ENCODE data around the gene CAPN5.
A peak's percentile ranks its signal among the peaks of the same experiment; 100 is the strongest.

CAPN5 gene

DNA sequence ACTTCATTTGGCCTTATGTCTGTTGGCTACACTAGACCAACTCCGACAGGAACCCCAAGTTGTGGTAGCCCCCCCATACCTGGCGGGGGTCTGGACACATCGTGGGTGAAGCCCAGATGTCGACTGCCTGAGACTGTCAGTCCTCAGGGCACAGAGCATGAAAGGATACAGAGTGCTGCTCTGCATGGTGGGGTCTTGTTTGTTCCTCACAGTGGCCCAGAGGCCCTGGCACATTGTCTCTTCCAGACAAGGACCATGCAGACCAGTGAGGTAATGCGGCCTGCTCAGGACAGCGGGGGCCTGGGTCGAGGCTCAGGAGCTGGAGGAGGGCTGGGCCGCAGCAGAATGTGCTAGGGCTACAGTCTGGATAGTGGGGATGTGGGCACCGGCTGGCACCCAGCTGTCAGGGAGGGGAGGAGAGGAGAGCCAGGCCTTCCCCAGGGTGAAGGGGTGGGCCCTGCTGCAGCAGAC is 14.6 kb downstream of the CAPN5 start:
- no peak for TF ChIP-seq CSDC2 (CRISPR knock-in tag; IDR thresholded peaks at IDR 0.05)
- no peak for TF ChIP-seq ZNF70 (CRISPR knock-in tag; IDR thresholded peaks at IDR 0.05)
- TF ChIP-seq PPARA (CRISPR knock-in tag; IDR thresholded peaks at IDR 0.05; ENCODE audit: borderline replicate concordance) = no peak
- no peak for TF ChIP-seq ZNF565 (CRISPR knock-in tag; conservative IDR thresholded peaks at IDR 0.05; ENCODE audit: low read depth)
- TF ChIP-seq, protein P1, sequence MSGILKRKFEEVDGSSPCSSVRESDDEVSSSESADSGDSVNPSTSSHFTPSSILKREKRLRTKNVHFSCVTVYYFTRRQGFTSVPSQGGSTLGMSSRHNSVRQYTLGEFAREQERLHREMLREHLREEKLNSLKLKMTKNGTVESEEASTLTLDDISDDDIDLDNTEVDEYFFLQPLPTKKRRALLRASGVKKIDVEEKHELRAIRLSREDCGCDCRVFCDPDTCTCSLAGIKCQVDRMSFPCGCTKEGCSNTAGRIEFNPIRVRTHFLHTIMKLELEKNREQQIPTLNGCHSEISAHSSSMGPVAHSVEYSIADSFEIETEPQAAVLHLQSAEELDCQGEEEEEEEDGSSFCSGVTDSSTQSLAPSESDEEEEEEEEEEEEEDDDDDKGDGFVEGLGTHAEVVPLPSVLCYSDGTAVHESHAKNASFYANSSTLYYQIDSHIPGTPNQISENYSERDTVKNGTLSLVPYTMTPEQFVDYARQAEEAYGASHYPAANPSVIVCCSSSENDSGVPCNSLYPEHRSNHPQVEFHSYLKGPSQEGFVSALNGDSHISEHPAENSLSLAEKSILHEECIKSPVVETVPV (CRISPR knock-in tag; IDR thresholded peaks at IDR 0.05) = no peak
- TF ChIP-seq BACH2 (CRISPR knock-in tag; IDR thresholded peaks at IDR 0.05; ENCODE audit: borderline replicate concordance) = no peak
- no peak for TF ChIP-seq CREB5 (CRISPR knock-in tag; IDR thresholded peaks at IDR 0.05; ENCODE audit: low read depth)
- TF ChIP-seq ZFP3 (CRISPR knock-in tag; IDR thresholded peaks at IDR 0.05) = no peak
- no peak for TF ChIP-seq RARB (CRISPR knock-in tag; IDR thresholded peaks at IDR 0.05)
- ATAC-seq = no peak; the same call in 2 of the 3 replicates

- ATAC-seq = 0 out of 3 replicates have a peak, but pooled peaks have one; percentile 15
- TF ChIP-seq POU6F1 (CRISPR knock-in tag; IDR thresholded peaks at IDR 0.05; ENCODE audit: borderline replicate concordance, low read depth) = no peak
- TF ChIP-seq CSDC2 (CRISPR knock-in tag; IDR thresholded peaks at IDR 0.05) = no peak
- TF ChIP-seq TCF4 (CRISPR knock-in tag; IDR thresholded peaks at IDR 0.05; ENCODE audit: borderline replicate concordance) = no peak
- TF ChIP-seq ESRRG (CRISPR knock-in tag; IDR thresholded peaks at IDR 0.05) = no peak
- no peak for TF ChIP-seq OSR1 (CRISPR knock-in tag; IDR thresholded peaks at IDR 0.05)
- no peak for TF ChIP-seq PPARA (CRISPR knock-in tag; IDR thresholded peaks at IDR 0.05; ENCODE audit: borderline replicate concordance)
- TF ChIP-seq SNAI2 (CRISPR knock-in tag; IDR thresholded peaks at IDR 0.05) = no peak
- no peak for TF ChIP-seq PATZ1 (CRISPR knock-in tag; IDR thresholded peaks at IDR 0.05; ENCODE audit: borderline replicate concordance)
- no peak for TF ChIP-seq TOX (CRISPR knock-in tag; IDR thresholded peaks at IDR 0.05; ENCODE audit: borderline replicate concordance)
- TF ChIP-seq, protein P2, sequence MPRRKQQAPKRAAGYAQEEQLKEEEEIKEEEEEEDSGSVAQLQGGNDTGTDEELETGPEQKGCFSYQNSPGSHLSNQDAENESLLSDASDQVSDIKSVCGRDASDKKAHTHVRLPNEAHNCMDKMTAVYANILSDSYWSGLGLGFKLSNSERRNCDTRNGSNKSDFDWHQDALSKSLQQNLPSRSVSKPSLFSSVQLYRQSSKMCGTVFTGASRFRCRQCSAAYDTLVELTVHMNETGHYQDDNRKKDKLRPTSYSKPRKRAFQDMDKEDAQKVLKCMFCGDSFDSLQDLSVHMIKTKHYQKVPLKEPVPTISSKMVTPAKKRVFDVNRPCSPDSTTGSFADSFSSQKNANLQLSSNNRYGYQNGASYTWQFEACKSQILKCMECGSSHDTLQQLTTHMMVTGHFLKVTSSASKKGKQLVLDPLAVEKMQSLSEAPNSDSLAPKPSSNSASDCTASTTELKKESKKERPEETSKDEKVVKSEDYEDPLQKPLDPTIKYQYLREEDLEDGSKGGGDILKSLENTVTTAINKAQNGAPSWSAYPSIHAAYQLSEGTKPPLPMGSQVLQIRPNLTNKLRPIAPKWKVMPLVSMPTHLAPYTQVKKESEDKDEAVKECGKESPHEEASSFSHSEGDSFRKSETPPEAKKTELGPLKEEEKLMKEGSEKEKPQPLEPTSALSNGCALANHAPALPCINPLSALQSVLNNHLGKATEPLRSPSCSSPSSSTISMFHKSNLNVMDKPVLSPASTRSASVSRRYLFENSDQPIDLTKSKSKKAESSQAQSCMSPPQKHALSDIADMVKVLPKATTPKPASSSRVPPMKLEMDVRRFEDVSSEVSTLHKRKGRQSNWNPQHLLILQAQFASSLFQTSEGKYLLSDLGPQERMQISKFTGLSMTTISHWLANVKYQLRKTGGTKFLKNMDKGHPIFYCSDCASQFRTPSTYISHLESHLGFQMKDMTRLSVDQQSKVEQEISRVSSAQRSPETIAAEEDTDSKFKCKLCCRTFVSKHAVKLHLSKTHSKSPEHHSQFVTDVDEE (CRISPR knock-in tag; IDR thresholded peaks at IDR 0.05) = no peak
- no peak for TF ChIP-seq ISL1 (CRISPR knock-in tag; IDR thresholded peaks at IDR 0.05)
- no peak for TF ChIP-seq ZC3H10 (CRISPR knock-in tag; IDR thresholded peaks at IDR 0.05)
- TF ChIP-seq ARNTL (CRISPR knock-in tag; IDR thresholded peaks at IDR 0.05; ENCODE audit: borderline replicate concordance, low read depth) = no peak
- no peak for TF ChIP-seq ZFP30 (CRISPR knock-in tag; IDR thresholded peaks at IDR 0.05)
- no peak for TF ChIP-seq RARB (CRISPR knock-in tag; IDR thresholded peaks at IDR 0.05)
- TF ChIP-seq, protein P1 (CRISPR knock-in tag; IDR thresholded peaks at IDR 0.05) = no peak
- TF ChIP-seq ZNF8 (CRISPR knock-in tag; IDR thresholded peaks at IDR 0.05) = no peak
Measured at GRCh38 chr11:77081976-77082836, 15.4 kb downstream of the CAPN5 start.

All from SK-N-SH treated with all-trans-retinoic acid at 6 μM for 48 hours (cell line).